HG02623 (cell line): ENCODE data around the gene IGSF9B.
A peak's percentile ranks its signal among the peaks of the same experiment; 100 is the strongest.

Source experiments
- ATAC-seq: cut with Tn5 transposase; IDR thresholded peaks from one replicate; pipeline ENCODE4 v1.9.1; 2021; ENCODE audit warnings: moderate library complexity; ENCODE audit not compliant: unreplicated experiment

Gene IGSF9B

DNA sequence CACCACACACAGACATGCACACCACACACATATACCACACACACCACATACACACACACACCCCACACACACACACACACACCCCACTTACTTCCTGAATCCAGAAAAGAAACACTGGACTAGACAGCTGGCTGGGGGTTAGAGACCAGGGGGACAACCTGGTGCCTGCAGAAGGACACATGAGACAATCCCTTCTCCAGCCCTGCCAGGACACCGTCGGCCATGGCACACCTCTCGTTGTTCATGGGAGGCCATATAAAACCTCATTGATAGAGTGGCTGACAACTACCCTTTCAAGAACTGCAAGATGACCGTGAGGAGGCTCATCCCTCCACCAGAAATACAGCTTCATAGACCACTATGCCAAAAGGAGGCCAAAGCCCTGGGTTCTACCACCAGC lies 54.3 kb downstream of the IGSF9B start:
- no peak for ATAC-seq

DNA sequence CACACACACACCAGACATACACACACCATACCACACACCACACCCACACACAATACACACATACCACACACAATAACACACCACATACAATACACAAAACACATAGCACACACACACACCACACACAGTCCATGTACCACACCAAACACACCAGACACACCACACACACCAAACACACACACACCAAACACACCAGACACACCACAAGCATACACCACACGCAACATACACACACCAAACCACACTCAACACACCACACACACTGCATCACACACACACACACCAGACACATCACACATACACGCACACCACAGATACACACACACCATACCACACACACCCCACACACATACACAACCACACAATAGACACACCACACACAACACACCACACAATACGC lies 54.8 kb downstream of the IGSF9B start:
- no peak for ATAC-seq

DNA sequence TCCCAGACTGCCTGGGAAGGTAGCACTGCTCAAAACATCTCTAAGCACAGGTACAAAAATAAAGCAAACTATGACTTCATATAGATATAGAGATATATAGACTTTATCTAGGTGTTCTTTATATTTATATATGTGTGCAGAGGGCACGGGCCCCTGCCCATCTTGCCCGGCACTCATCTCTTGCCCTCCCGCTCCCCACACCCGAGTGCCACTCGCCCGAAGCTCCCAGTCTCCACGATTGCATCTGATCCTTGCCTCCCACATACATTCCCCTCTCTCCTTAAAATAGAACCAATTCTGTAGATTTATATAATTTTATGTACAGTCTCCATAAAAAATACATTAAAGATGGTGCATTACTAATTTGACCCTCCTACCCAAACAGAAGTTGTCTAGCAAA lies 55.5 kb downstream of the IGSF9B start:
- ATAC-seq: no peak

DNA sequence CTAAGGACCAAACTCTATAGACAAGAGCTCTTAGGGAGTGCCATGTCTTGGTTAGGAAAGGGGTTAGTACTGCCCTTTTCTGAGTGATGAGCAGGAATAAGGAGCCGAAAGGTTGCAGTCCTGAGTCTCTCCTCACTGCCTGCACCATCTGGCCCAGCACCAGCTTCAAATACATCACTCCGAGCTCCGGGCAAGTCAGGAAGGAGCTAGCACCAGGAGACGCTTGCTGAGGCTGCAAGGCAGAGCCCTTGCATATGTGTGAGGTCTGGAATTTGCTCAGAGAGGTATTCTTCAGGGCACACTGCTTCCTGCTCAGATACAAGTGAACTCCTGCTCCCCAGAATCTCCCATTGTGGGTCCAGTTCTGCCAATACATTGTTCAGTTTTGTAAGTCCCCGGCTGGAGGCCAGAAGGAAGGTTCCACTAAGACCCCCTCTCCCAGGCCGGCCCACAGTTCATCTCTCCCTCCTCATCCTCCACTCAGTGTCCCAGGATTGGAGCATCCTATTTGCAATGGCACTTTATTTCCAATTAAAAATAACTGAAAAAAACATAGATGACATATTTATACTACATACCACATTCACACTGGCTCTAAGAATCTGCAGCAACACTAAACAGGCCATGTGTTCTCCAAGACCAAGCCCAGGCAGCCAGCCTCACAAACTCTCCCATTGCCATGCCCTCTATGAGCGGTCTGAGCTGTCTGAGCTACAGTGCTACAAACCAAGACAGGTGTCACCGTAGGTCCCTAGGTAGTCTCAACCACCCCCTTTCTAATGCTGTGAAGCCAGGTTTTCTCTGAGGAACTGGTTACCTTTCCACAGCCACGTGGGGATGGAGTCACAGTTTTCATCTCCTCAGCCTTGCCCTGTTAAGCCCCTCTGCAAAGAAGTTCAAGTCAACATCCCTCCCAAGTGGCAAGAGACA lies 56.3 kb downstream of the IGSF9B start:
- no peak for ATAC-seq

DNA sequence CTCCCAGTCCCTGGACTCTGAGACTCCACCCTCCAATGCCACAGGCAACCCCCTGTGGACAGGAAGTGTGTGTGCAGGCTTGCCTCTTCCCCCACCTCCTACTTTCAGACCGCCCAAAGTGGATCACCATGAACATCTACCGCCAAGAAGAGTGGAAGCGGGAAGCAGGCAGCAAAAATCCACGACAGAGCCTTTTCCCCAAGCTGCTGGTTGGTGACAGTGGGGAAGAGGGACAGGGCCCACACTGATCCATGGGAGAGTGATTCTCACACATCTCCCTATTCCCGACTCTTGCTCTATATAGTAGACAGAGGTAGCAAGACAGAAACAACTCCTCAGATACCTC lies 58.0 kb downstream of the IGSF9B start:
- no peak for ATAC-seq

DNA sequence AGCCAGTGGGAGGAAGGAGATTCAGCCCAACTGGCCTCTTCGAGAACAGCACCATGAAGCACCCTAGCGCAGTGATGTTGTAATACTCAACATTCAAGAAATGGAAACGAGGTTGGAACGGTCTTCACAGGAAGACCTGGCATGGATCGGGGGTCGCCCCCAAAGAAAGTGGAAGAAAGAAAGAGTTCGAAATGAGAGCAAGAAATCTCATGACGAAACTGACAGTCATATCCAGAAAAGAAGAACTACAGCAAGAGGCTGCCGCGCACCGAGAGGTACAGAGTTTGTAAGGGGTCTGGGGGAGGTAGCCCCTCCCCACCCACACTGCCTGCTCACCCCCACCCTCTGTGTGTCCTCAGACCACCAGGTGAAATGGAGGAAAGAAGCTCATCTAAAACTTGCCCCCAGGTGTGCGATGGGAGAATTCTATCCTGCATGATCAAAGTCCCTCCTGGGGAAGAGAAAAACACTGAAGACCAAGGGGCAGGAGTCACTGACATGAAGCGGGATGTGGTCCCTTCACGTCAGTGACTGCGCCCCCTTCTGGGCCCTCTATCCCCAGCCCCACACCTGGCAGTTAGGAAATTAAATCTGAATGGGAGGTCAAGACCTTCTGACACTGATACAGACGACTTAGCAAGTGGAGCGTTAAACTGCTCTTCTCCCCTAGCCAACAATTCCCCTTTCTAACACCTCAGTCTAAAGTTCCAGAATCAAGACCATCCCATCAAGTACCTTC lies 58.6 kb downstream of the IGSF9B start:
- no peak for ATAC-seq

DNA sequence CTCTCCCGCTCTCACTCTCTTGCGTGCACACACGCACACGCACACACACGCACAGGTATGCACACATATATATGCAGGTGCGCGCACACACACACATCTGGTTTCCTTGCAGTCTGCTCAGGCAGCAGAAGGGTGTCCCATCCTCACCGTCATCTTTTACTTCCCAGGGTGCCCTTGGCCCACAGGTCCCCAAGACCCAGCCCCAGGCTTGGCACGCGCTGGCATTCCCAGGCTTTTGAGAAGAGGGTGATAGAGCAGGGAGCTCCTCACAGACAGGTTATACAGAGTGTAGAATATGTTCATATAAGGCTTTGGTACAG lies 59.5 kb downstream of the IGSF9B start:
- ATAC-seq: no peak

DNA sequence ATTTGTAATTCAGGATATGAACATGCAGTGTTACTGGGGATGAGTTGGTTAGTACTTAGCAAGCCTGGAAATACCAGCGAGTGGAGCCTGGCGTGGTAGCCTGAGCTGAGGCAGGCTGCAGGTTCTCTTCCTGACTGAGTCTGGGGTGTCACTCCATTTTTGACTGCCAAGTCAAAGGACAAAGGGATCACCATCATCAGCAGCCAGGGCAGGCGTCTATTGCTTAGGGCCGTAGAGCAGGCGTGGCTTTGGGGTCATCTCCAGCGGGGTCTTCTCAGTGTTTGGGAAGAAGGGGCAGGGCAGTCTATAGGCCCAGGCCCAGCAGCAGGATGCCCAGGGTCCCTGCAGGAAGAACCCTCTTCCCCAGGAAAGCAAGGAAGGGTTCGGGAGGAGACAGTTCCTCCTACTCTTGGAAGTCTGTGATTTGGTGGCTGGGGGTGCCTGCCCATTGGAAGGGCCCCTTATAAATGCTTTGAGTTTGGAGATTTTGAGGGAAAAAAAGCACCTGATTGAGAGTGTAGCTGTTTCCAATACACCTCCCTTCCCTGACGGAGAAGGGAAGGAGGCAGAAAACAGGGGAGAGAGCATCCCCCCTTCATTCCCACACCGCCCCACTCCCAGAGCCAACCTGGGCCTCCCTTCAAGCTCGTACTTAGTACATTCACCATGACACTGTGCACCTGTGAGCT lies 60.0 kb downstream of the IGSF9B start:
- ATAC-seq: no peak

DNA sequence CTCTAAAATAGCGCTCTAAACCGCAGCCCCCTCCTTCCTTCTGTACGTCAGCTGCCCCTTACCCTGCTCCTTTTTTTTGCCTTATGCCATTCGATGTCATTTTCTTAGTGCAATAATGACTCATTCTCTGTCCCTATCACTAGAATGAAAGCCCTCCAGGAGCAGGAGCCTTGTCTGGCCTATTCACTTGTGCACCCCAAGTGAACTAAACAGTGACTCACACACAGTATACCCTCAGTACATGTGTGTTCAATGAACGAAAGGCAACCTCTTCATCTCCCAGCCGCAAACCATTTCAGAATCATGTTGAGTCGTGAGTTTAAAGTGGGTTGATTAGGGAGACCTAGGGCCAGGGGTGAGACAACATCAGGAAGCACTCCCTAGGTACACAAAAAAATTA lies 60.7 kb downstream of the IGSF9B start:
- no peak for ATAC-seq

DNA sequence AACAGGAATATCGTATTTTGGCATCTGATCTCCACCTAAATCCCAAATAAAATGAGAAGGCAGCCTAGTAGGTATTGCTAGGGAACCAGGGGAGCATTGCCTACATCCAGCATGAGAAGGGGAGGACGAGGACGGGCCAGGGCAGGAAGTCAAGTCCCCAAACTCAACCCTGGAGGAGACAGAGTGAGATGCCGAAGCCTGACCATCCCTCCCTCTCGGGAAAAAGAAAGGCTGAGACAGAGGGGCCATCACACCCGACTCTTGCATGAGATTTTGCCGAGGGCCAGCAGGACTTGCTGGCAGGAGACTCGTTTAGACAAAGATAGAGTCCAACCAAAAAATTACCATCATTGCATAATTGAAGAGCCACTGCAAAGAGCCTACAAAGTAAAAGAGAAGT lies 61.2 kb downstream of the IGSF9B start:
- ATAC-seq: peak; percentile 11

DNA sequence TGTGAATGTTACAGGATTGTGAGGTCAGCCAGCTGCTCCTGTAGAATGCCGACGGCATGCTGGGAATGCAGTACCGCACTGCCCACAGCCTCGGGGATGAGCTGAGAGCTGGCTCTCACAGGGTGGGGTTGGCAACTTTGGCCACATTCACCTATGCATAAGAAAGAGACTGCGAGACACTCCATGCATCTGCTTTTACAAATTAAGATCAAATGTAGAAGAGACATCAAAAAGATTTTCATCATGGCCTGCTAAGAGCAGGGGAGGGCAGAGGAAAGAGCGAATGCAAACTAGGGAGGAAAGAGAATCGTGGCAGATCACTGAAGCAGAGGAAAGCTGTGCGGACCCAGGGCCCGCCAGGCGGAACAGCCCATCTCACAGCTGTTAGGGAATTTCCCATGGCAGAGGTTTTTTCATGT lies 61.7 kb downstream of the IGSF9B start:
- ATAC-seq: peak; percentile 61

DNA sequence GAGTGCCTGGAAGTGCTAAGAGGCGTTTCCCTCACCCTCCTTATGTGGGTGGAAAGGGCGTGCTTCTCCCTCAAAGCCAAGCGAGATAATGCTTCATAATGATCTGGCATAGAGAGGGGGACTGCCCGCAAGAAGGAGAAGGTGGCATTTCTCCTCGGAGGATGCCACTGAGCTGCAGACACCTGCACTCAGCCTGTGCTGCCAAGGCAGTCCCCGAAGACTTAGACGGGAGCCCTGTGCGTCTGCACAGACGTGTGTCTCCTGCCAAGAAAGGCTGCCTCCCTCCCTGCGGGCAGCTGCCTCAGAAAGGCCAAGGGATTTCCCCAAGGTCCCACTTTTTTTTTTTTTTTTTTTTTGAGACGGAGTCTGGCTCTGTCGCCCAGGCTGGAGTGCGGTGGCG lies 63.4 kb downstream of the IGSF9B start:
- ATAC-seq: no peak

DNA sequence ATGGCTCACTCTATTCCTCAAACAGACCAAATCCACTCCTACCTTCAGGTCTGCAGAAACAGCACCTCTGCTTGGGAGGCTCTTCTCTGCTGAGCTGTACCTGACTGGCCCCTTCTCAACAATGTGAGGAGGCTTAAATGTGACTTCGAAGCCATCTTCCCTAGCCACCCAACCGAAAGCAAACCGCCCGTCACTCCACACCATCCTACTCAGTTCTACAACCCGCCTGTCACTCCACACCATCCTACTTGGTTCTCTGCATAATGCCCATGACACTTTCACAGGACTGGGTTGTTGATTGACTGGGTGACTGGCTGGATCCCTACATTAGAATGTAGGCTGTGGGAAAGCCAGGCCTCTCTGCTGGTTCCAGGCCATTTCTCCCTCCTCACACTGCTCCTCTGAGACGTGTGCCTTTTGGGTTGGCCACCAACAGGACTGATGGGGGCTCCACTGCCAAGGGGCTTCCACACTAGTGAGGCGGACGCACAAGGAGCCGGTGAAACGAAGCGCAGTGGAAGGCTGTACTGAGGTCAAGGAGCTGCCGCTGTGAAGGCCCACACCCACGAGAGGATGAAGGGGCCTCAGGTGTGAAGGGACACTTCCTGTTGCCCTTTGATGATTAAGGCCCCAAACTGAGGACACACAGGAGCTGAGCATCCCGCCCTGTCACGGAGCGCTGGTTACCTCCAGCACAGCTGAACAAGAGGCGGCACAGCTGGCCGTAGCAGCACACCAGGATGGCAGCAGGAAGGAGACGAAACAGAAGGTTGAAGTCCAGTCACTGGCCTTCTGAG lies 64.0 kb downstream of the IGSF9B start:
- no peak for ATAC-seq

DNA sequence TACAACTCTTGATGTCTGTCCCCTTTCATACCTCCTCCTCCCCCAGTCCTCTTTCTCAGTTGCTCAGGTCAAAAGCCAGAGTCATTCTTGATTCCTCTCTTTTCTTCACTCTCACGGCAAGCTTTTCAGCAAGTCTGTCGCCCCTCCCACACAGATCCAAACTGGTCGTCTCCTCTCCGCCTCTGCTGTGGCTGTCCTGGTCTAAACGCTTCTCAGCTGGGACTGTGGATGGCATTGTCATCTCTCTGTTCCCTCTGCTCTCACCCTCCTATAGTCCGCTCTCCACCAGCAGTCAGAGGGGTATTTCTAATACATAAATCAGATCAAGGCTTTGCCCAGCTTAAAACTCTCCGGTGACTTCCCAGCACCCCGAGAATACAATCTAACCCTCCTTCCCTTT lies 64.6 kb downstream of the IGSF9B start:
- no peak for ATAC-seq

DNA sequence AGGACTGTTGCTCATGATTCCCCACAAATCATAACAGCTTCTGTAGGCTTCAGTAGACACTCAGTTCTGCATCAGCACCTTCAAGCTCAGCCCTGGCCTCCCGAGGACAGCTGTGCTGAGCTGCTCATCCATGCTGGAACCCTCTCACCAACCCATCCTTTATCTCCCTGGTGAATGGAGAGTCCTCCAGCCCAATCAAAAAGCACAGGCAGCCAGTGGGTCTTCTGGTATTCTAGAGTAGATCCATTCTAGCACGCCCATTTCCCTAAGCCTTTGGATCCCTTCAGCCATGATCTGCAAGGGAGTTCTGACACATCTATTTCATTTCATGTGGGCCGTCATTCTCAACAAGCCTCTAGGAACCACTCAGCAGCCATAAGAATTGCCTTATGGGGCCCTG lies 66.9 kb downstream of the IGSF9B start:
- no peak for ATAC-seq

DNA sequence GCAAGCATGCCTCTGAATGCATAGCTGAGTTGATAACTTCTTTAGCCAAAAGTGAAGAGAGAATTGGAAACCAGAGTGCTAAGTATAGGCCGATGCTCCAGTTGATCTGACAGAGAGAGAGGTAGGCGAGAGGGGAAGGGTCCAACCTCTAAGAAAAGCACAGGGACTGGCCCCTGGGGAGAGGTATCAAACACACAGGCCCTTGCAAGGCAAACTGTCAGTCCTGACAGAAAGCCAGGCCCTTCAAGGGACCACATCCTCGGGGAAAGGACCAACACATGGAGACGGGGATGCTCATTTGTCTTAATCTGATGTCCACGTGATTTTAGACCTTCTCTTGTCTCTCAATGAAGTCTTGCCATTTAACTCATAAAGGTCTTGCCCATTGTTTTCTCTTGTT lies 67.6 kb downstream of the IGSF9B start:
- no peak for ATAC-seq

DNA sequence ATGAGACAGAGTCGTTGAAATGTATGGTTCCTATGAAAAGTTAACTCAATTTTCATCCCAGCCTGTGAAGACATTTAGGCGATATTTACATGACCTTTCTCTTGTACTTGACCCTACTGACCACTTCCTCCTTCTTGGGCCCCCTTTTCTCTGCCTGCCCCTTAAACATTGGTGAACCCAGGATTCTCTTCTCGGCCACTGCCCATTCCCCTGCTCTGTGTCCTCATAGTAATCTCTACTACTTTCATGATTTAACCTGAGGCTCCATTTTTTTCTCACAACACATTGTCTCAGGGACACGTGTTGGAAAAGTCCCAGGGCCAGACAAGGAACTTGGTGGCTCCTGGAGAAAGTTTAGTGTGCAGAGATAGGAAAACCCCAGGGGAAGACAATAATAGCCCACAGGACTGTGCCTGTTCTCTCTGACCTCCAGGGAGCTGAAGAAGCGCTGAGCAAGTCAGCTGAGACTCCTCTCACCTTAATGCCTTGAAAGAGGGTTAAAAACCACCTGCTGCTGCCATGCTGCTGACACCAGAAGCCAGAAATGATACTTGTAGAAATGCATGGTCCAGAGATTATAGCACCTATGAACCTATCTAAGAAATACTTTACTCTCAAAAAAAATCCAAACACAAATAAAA lies 69.0 kb downstream of the IGSF9B start:
- no peak for ATAC-seq

DNA sequence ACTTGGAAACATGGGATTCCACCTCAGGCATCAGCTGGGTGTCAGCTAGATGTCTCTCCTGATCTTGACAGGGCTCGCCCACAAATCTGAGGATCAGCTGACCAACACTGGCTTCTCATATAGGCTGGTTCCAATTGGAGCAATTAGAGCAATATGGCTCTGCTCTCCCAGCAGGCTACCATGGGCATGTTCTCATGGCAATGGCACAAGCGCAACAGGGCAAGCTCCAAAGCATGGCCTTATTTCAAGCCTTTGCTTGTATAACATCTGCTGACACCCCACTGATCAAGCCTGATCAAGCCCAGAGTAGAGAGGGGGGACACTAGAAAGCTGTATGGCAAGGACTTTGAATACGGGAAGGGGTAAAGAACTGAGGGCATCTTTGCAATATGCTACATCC lies 70.7 kb downstream of the IGSF9B start:
- no peak for ATAC-seq

DNA sequence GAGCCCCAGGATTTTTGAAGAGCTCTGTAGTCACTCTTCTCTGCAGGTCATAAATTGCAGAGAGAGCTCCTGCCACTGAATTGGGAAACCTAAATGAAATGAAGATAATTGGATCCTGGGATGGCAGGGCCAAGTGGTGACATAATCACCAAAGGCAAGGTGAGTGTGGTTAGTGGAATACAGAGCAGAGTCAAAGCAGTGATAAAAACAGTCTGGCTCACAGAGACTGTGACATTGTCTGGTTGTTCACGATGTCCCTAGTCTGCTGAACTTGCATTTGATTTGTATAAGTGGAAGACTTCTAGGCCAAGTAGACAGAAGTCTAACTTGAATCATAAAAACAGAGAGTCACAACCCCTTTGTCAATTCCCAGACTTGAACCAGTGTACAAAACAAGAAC lies 84.6 kb downstream of the IGSF9B start:
- ATAC-seq: no peak

DNA sequence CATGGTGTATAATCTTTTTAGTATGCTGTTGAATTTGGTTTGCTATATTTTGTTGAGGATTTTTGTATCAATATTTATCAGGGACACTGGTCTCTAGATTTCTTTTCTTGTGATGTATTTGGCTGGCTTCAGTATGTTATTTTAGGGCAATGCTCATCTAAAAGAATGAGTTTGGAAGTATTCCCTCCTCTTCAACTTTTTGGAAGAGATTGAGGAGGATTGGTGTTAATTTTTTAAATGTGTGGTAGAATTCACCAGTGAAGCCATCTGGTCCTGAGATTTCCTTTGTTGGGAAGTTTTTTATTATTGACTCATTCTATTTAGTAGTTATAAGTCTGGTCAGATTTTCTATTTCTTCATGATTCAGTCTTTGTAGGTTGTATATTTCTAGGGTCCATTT lies 89.3 kb downstream of the IGSF9B start:
- no peak for ATAC-seq

DNA sequence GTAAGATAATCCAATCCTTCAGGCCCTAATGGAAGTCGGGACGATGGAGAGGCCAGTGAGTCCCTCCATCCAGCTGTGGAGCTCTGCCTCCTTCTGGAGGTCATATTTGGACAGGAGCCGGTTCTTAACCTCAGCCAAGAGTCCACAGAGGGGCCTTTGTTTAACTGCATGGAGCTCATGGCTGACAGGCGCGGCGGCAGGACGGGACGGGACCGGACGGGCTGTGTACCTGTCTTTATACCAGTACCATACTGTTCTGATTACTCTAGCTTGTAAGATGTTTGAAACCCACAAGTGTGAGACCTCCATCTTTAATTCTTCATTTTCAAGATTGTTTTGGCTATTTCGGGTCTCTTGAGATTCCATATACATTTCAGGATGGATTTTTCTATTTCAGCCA lies 91.3 kb downstream of the IGSF9B start:
- no peak for ATAC-seq
